T-cell (primary cell): ENCODE measurements around the gene TSPAN18. TPM values are rescaled to one million over a fixed set of nuclear protein-coding genes. Genes with fewer than 3 reads are reported as not detected.

ENCODE experiments used
- ATAC-seq, 4 experiments: fragments of 200-7000 bp in 3 of 4; fragments of 150-1000 bp in 1 of 4; cut with Tn5 transposase; replicated peaks in 1 of 4; 1 replicate in 3 of 4; 2 replicates in 1 of 4; pipeline ENCODE4 v1.10.0; 2021; ENCODE audit warnings: moderate library complexity in 3 of 4, mild to moderate bottlenecking in 2 of 4, moderate number of reproducible peaks in 1 of 4
- CTCF ChIA-PET, 2 donors: fragments of 300-600 bp; sonication (Branson Sonifier 250); formaldehyde crosslinking; loops; one replicate each; lab custom pipeline; 2022; ENCODE audit warnings: antibody characterized with exemption in 2 of 2; lab: Charles Lee
- POLR2A ChIA-PET, 2 donors: fragments of 300-600 bp; sonication (Branson Sonifier 250); formaldehyde crosslinking; loops; one replicate each; lab custom pipeline; 2022; ENCODE audit warnings: antibody characterized with exemption in 2 of 2; lab: Charles Lee
- DNase-seq, 35 experiments: peaks; one replicate each; pipeline versions ENCODE4 v3.0.0 to v3.0.0-alpha.2; 2013 to 2023
- H3K27ac ChIP-seq: one replicate; pipeline ENCODE4 v1.5.1; 2013; ENCODE audit warnings: low read length
- H3K27me3 ChIP-seq, 2 experiments: replicated peaks in 1 of 2; 1 replicate in 1 of 2; 2 replicates in 1 of 2; pipeline versions ENCODE4 v1.6.1 to v1.7.0; 2013; ENCODE audit warnings: low read length in 1 of 2, mixed read lengths in 1 of 2; ENCODE audit not compliant: control insufficient read depth in 2 of 2, insufficient read depth in 2 of 2; ENCODE audit errors: extremely low read depth in 1 of 2
- H3K36me3 ChIP-seq, 2 donors: 1 replicate in 1 of 2; 2 replicates in 1 of 2; pipeline versions ENCODE4 v1.6.1 to v1.7.0; 2013; ENCODE audit warnings: low read length in 1 of 2; ENCODE audit not compliant: control insufficient read depth in 2 of 2, insufficient read depth in 1 of 2; ENCODE audit errors: extremely low read depth in 1 of 2
- H3K4me1 ChIP-seq, 2 experiments: 1 replicate in 1 of 2; 2 replicates in 1 of 2; pipeline versions ENCODE4 v1.6.1 to v1.7.0; 2013; ENCODE audit warnings: low read length in 2 of 2, mixed read lengths in 1 of 2; ENCODE audit not compliant: insufficient read depth in 2 of 2, control insufficient read depth in 1 of 2; ENCODE audit errors: extremely low read depth in 1 of 2
- H3K4me3 ChIP-seq, 2 donors: 1 replicate in 1 of 2; 2 replicates in 1 of 2; pipeline versions ENCODE4 v1.5.1 to v1.7.0; 2013; ENCODE audit warnings: mild to moderate bottlenecking in 2 of 2, low read length in 1 of 2, moderate library complexity in 1 of 2; ENCODE audit not compliant: control insufficient read depth in 1 of 2; ENCODE audit errors: extremely low read depth in 1 of 2
- H3K9me3 ChIP-seq: 2 replicates; pipeline ENCODE4 v1.7.0; 2013
- H3K27ac Mint-ChIP-seq, 2 donors: one replicate each; pipeline ENCODE4 v1.8.0; 2020 to 2021; ENCODE audit warnings: mild to moderate bottlenecking in 2 of 2, mixed read lengths in 2 of 2
- H3K27me3 Mint-ChIP-seq, 2 donors: one replicate each; pipeline ENCODE4 v1.8.0; 2021 to 2022; ENCODE audit warnings: mixed read lengths in 2 of 2
- H3K36me3 Mint-ChIP-seq: one replicate; pipeline ENCODE4 v1.8.0; 2021; ENCODE audit warnings: mixed read lengths
- H3K4me1 Mint-ChIP-seq, 3 donors: one replicate each; pipeline ENCODE4 v1.8.0; 2020 to 2022; ENCODE audit warnings: mixed read lengths in 3 of 3, mild to moderate bottlenecking in 1 of 3
- H3K4me3 Mint-ChIP-seq, 3 donors: one replicate each; pipeline ENCODE4 v1.8.0; 2020 to 2022; ENCODE audit warnings: mild to moderate bottlenecking in 3 of 3, mixed read lengths in 3 of 3, moderate library complexity in 3 of 3
- H3K9me3 Mint-ChIP-seq, 3 donors: one replicate each; pipeline ENCODE4 v1.8.0; 2020 to 2022; ENCODE audit warnings: mixed read lengths in 3 of 3
- WGBS: methylation state at CpG from one replicate; pipeline ENCODE4 v1.1.5; 2013; ENCODE audit warnings: missing lambda C conversion rate; ENCODE audit not compliant: insufficient coverage; 5-methylcytosine and 5-hydroxymethylcytosine counted together
- total RNA-seq, 35 experiments: library from RNA in 6 of 35; stranded (reverse) in 6 of 35; fragments of 120-200 nt in 1 of 35; gene quantifications; one replicate each; pipeline versions ENCODE4 v1.2.1 to v1.2.4 and lab custom pipeline; 2013 to 2026

TSPAN18 gene
- total RNA-seq, 5 donors from 2014 or later (not counting 1 experiment from before 2014, with no cell fraction given): 18.4 to 59.1 (median 25.7) TPM

DNA sequence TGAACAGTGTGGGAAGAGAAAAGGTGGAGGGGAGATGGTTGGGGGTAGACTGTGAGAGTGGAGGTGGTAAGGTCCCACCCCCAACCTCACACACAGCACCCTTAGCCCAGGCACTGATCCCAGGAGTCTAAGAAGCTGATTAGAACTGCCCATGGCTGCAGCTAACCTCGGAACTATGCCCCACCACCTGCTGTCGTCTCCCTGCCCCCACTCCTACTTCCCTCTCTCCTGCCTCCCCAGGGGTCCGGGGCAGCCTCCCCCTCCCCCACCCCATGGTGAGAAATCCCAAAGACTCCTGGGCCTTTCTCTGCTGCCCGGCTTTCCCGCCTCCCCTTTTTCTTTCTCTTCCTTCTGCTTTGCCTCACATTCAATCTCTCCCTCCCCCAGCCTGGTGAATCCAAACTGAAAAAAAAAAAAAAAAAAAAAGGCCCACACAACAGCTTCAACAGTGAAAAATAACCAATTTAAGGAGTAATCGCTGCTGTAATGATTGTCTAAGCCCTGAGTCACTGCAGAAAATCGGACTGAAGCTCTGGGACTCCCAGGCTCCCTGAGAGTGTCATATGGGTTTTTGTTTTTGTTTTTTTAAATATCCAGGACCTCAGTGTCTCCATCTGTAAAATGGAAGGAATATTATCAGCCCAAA, 233.6 kb downstream of the TSPAN18 start:
- WGBS: 21% methylated on average over 3 of the region's 7 CpGs
- POLR2A ChIA-PET: interaction anchor here in 1 of 2 donors (0.6 kb wide), 1 partner anchor 24 kb away, joined by 7 read pairs; no protein-coding TSS in a partner anchor
- ATAC-seq (no peak), DNase-seq (no peak)
- H3K36me3 Mint-ChIP-seq: no peaks in the 10 kb centered on the region
- Histone ChIP-seq H3K36me3 (no peaks in the 10 kb centered on the region), H3K4me1 (no peaks in the 10 kb centered on the region), H3K27ac (no peak overlapping the region), H3K9me3 (no peaks in the 10 kb centered on the region), H3K4me3 (no peak overlapping the region), H3K27me3 (no peaks in the 10 kb centered on the region)
- H3K27ac Mint-ChIP-seq: no peak overlapping the region
- no peaks in the 10 kb centered on the region for H3K4me1 Mint-ChIP-seq
- no peak overlapping the region for H3K4me3 Mint-ChIP-seq
- H3K27me3 Mint-ChIP-seq: no peaks in the 10 kb centered on the region
- H3K9me3 Mint-ChIP-seq: no peaks in the 10 kb centered on the region
- CTCF ChIA-PET: interaction anchor here (0.5 to 1.0 kb wide), 5 partner anchors 9 to 361 kb away, joined by 3 to 5 read pairs (median 3); no protein-coding TSS in a partner anchor

DNA sequence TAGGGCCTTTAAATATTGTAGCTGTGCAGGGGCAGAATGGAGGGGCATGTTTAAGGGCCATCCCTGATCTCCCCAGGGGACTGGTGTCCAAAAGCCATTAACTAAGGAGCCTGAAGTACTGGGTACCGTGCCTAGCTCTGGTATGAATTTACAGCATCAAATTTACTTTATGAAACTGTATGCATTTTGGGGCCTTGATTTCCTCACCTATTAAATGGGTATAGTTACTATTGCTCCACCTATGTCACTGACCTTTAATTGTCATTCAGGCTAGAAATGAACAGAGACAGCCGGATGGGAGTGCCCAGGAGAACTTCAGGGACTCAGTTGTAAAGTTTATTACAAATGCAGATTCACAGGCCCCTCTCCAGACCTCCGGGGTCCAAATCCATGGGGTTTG, 235.7 kb downstream of the TSPAN18 start:
- no peaks in the 10 kb centered on the region for H3K4me1 Mint-ChIP-seq
- 60% methylated on average over 1 of the region's 3 CpGs for WGBS
- DNase-seq (no peak), ATAC-seq (no peak)
- H3K9me3 Mint-ChIP-seq: no peaks in the 10 kb centered on the region
- CTCF ChIA-PET: no interaction called here
- Histone ChIP-seq H3K9me3 (no peaks in the 10 kb centered on the region), H3K36me3 (no peaks in the 10 kb centered on the region), H3K27me3 (no peaks in the 10 kb centered on the region), H3K27ac (no peak overlapping the region), H3K4me1 (no peaks in the 10 kb centered on the region), H3K4me3 (no peak overlapping the region)
- no peaks in the 10 kb centered on the region for H3K36me3 Mint-ChIP-seq
- POLR2A ChIA-PET: no interaction called here
- no peak overlapping the region for H3K4me3 Mint-ChIP-seq
- H3K27ac Mint-ChIP-seq: no peak overlapping the region
- no peaks in the 10 kb centered on the region for H3K27me3 Mint-ChIP-seq

- Histone ChIP-seq H3K9me3 (no peaks in the 10 kb centered on the region), H3K4me1 (no peaks in the 10 kb centered on the region), H3K27ac (no peak overlapping the region), H3K4me3 (no peak overlapping the region), H3K36me3 (no peaks in the 10 kb centered on the region), H3K27me3 (no peaks in the 10 kb centered on the region)
- Mint-ChIP-seq H3K36me3 (no peaks in the 10 kb centered on the region), H3K4me3 (no peak overlapping the region), H3K9me3 (no peaks in the 10 kb centered on the region), H3K4me1 (no peaks in the 10 kb centered on the region), H3K27ac (no peak overlapping the region), H3K27me3 (no peaks in the 10 kb centered on the region)
- WGBS: 87% methylated on average over 3 of the region's 7 CpGs
- ChIA-PET POLR2A (interaction anchor here in 1 of 2 donors (0.6 kb wide), 1 partner anchor 24 kb away, joined by 5 read pairs; no protein-coding TSS in a partner anchor), CTCF (no interaction called here)
- ATAC-seq (no peak), DNase-seq (no peak)
These were observed 236.4 kb downstream of the TSPAN18 start for GRCh38 chr11:44963136-44963535.

GRCh38 chr11:44963948-44964347, 237.2 kb downstream of the TSPAN18 start:
- no peaks in the 10 kb centered on the region for H3K9me3 ChIP-seq
- 79% methylated on average over 5 of the region's 5 CpGs for WGBS

DNA sequence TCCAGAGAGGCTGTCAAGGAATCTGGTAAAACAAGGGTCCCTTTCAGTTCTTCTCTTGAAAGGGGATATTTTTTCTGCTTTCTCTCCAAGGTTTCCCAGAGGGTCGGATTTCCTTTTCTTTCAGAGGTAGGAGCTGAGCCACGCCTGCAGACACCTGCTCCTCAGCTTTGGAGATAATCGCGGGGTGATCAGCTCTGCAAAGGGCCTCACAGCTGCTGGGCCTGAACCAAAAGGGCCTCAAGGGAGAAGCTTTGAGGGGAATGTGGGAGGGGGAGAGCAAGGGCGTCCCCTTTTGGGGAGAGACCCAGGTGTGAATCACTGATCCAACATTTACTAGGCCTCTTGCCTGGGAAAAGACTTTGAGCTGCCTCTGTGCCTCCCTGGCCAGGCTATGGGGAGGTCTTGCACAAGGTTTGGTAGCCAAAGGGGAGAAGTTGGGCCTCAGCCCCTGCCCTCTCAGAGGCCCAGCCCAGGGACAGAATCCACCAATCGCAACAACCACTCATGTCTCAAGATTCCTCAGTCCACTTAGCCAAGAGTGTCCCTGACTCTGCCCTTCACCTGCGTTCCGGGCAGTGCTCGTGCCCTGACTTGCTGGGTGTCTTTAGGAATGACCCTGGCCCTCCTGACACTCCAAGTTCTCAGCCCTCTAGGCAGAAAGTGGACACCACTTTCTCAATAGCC, 237.9 kb downstream of the TSPAN18 start:
- Mint-ChIP-seq H3K4me3 (no peak overlapping the region), H3K27me3 (no peaks in the 10 kb centered on the region), H3K27ac (no peak overlapping the region), H3K4me1 (no peaks in the 10 kb centered on the region), H3K36me3 (no peaks in the 10 kb centered on the region), H3K9me3 (no peaks in the 10 kb centered on the region)
- Histone ChIP-seq H3K9me3 (no peaks in the 10 kb centered on the region), H3K36me3 (no peaks in the 10 kb centered on the region), H3K27me3 (no peaks in the 10 kb centered on the region), H3K4me1 (no peaks in the 10 kb centered on the region), H3K4me3 (no peak overlapping the region), H3K27ac (no peak overlapping the region)
- CTCF ChIA-PET: interaction anchor here (0.5 to 1.1 kb wide), 3 partner anchors 28 to 344 kb away, joined by 3 to 4 read pairs (median 3); no protein-coding TSS in a partner anchor
- POLR2A ChIA-PET: no interaction called here
- ATAC-seq (no peak), DNase-seq (no peak)
- whole genome bisulfite sequencing: 67% methylated on average over 4 of the region's 9 CpGs

More at GRCh38 chr11:44963948-44964347, 237.2 kb downstream of the TSPAN18 start:
- ChIA-PET POLR2A (no interaction called here), CTCF (interaction anchor here (0.5 to 1.1 kb wide), 2 partner anchors 28 to 343 kb away, joined by 3 to 4 read pairs; no protein-coding TSS in a partner anchor)
- H3K4me3 ChIP-seq: no peak overlapping the region
- Mint-ChIP-seq H3K27ac (no peak overlapping the region), H3K9me3 (no peaks in the 10 kb centered on the region), H3K36me3 (no peaks in the 10 kb centered on the region), H3K27me3 (no peaks in the 10 kb centered on the region), H3K4me3 (no peak overlapping the region), H3K4me1 (no peaks in the 10 kb centered on the region)
- DNase-seq: no peak
- ATAC-seq: no peak
- H3K27ac ChIP-seq: no peak overlapping the region
- no peaks in the 10 kb centered on the region for H3K27me3 ChIP-seq
- no peaks in the 10 kb centered on the region for H3K36me3 ChIP-seq
- H3K4me1 ChIP-seq: no peaks in the 10 kb centered on the region

GRCh38 chr11:44966694-44967093, 239.9 kb downstream of the TSPAN18 start:
- Histone ChIP-seq H3K27me3 (no peaks in the 10 kb centered on the region), H3K9me3 (no peaks in the 10 kb centered on the region), H3K36me3 (no peaks in the 10 kb centered on the region), H3K4me1 (no peaks in the 10 kb centered on the region), H3K27ac (no peak overlapping the region), H3K4me3 (no peak overlapping the region)
- Mint-ChIP-seq H3K4me3 (no peak overlapping the region), H3K4me1 (no peaks in the 10 kb centered on the region), H3K27ac (no peak overlapping the region), H3K9me3 (no peaks in the 10 kb centered on the region), H3K36me3 (no peaks in the 10 kb centered on the region), H3K27me3 (no peaks in the 10 kb centered on the region)
- CTCF ChIA-PET: no interaction called here
- no peak for ATAC-seq
- DNase-seq: no peak
- POLR2A ChIA-PET: no interaction called here
- WGBS: 84% methylated on average over 4 of the region's 6 CpGs
